SK-N-SH (cell line): ENCODE results near the gene APRT. TPM values are rescaled to one million over a fixed set of nuclear protein-coding genes. Genes with fewer than 3 reads are reported as not detected.

ENCODE experiments used
- CTCF ChIA-PET: fragments of 300-600, 350-600 bp; formaldehyde crosslinking; extraction: SDS; loops from one replicate; lab custom pipeline; 2021; lab: Yijun Ruan, JAX
- POLR2A ChIA-PET: fragments of 350-600 bp; sonication (Branson Sonifier 250); formaldehyde crosslinking; extraction: SDS; loops from one replicate; lab custom pipeline; 2020; ENCODE audit warnings: antibody characterized with exemption, inconsistent platforms; lab: Yijun Ruan, JAX
- DNase-seq: peaks from one replicate; pipeline ENCODE4 v3.0.0; 2012
- H2AFZ ChIP-seq: fragments of 200-600 bp; sonication (generic); 2 replicates; pipeline ENCODE4 v1.8.1; 2016; ENCODE audit warnings: antibody characterized with exemption, mild to moderate bottlenecking, low read depth
- H3F3A ChIP-seq: fragments of 200-600 bp; sonication (generic); replicated peaks from 2 replicates; pipeline ENCODE3; 2016; ENCODE audit warnings: antibody characterized with exemption, mild to moderate bottlenecking; ENCODE audit not compliant: insufficient read depth
- H3K27ac ChIP-seq, 2 experiments: fragments of 200-500 bp in 1 of 2; fragments of 200-600 bp in 1 of 2; sonication (Bioruptor generic) in 1 of 2; sonication (generic), shearing (Covaris generic) in 1 of 2; 2 replicates each; pipeline versions ENCODE4 v1.5.1 to v1.6.1; 2014 to 2016; ENCODE audit warnings: low read depth in 2 of 2, inconsistent platforms in 1 of 2, low read length in 1 of 2, mild to moderate bottlenecking in 1 of 2, mixed read lengths in 1 of 2
- H3K27me3 ChIP-seq: fragments of 200-600 bp; sonication (generic), shearing (Covaris generic); 2 replicates; pipeline ENCODE4 v1.6.1; 2016; ENCODE audit warnings: mixed run types; ENCODE audit not compliant: insufficient read depth
- H3K36me3 ChIP-seq, 2 experiments: fragments of 200-500 bp in 1 of 2; fragments of 200-600 bp in 1 of 2; sonication (Bioruptor generic) in 1 of 2; sonication (generic) in 1 of 2; replicated peaks in 1 of 2; 2 replicates each; pipeline versions ENCODE3 to v1.5.1; 2014 to 2016; ENCODE audit warnings: low read length in 1 of 2, mild to moderate bottlenecking in 1 of 2; ENCODE audit not compliant: insufficient read depth in 2 of 2, control insufficient read depth in 1 of 2
- H3K4me1 ChIP-seq, 2 experiments: fragments of 200-500 bp in 1 of 2; fragments of 200-600 bp in 1 of 2; sonication (Bioruptor generic) in 1 of 2; sonication (generic), shearing (Covaris generic) in 1 of 2; 2 replicates each; pipeline versions ENCODE4 v1.5.1 to v1.6.1; 2014 to 2016; ENCODE audit warnings: low read depth in 1 of 2, low read length in 1 of 2, mixed run types in 1 of 2; ENCODE audit not compliant: insufficient read depth in 2 of 2, control insufficient read depth in 1 of 2
- H3K4me2 ChIP-seq: fragments of 200-600 bp; sonication (generic), shearing (Covaris generic); 2 replicates; pipeline ENCODE4 v1.6.1; 2017; ENCODE audit warnings: mixed run types
- H3K4me3 ChIP-seq, 2 experiments: fragments of 200-500 bp in 1 of 2; fragments of 200-600 bp in 1 of 2; sonication (Bioruptor generic) in 1 of 2; sonication (generic), shearing (Covaris generic) in 1 of 2; 2 replicates each; pipeline versions ENCODE4 v1.5.1 to v1.8.1; 2014 to 2016; ENCODE audit warnings: low read depth in 2 of 2, inconsistent platforms in 1 of 2, low read length in 1 of 2, mild to moderate bottlenecking in 1 of 2, mixed read lengths in 1 of 2, moderate library complexity in 1 of 2
- H3K79me2 ChIP-seq: fragments of 200-600 bp; sonication (generic); 2 replicates; pipeline ENCODE4 v1.8.1; 2017; ENCODE audit warnings: mild to moderate bottlenecking; ENCODE audit not compliant: insufficient read depth
- H3K9ac ChIP-seq: fragments of 200-600 bp; sonication (generic); 2 replicates; pipeline ENCODE4 v1.6.1; 2017; ENCODE audit warnings: mixed run types
- H3K9me2 ChIP-seq: fragments of 200-600 bp; sonication (generic); 2 replicates; pipeline ENCODE4 v1.6.1; 2017; ENCODE audit warnings: mixed run types
- H3K9me3 ChIP-seq: fragments of 200-600 bp; sonication (generic); 2 replicates; pipeline ENCODE4 v1.6.1; 2017; ENCODE audit warnings: mixed run types, mild to moderate bottlenecking, moderate library complexity
- H4K20me1 ChIP-seq: fragments of 200-600 bp; sonication (generic); 2 replicates; pipeline ENCODE4 v1.6.1; 2017; ENCODE audit warnings: mild to moderate bottlenecking, mixed run types; ENCODE audit not compliant: insufficient read depth
- CHD2 ChIP-seq: fragments of 150-350 bp; IDR thresholded peaks from 2 replicates; pipeline ENCODE4 v1.6.1; 2018; ENCODE audit warnings: low read length; ENCODE audit not compliant: partially characterized antibody
- CTCF ChIP-seq: fragments of 200-600 bp; sonication (generic); IDR thresholded peaks from 2 replicates; pipeline ENCODE4 v1.6.1; 2017; ENCODE audit warnings: antibody characterized with exemption, mild to moderate bottlenecking, moderate library complexity
- EP300 ChIP-seq, 2 experiments: IDR thresholded peaks; 2 replicates each; pipeline versions ENCODE4 v1.4.0 to v1.6.1; 2012; ENCODE audit warnings: borderline replicate concordance in 1 of 2, low read depth in 1 of 2, low read length in 1 of 2
- EZH2phosphoT487 ChIP-seq: fragments of 200-600 bp; sonication (generic); IDR thresholded peaks from 2 replicates; pipeline ENCODE4 v1.6.1; 2017; ENCODE audit warnings: low read depth, mixed run types, mild to moderate bottlenecking, antibody characterized with exemption, moderate library complexity, borderline replicate concordance
- FOSL2 ChIP-seq: IDR thresholded peaks from 2 replicates; pipeline ENCODE4 v1.4.0; 2012; ENCODE audit warnings: low read depth, mild to moderate bottlenecking, moderate library complexity, borderline replicate concordance
- JUND ChIP-seq: IDR thresholded peaks from 2 replicates; pipeline ENCODE4 v1.4.0; 2012
- MEF2A ChIP-seq: IDR thresholded peaks from 2 replicates; pipeline ENCODE4 v1.4.0; 2012; ENCODE audit warnings: low read depth, borderline replicate concordance
- MXI1 ChIP-seq: IDR thresholded peaks from 2 replicates; pipeline ENCODE4 v1.6.1; 2012; ENCODE audit warnings: mild to moderate bottlenecking, low read depth, low read length, improper control_type of control experiment
- NFIC ChIP-seq: IDR thresholded peaks from 2 replicates; pipeline ENCODE4 v1.4.0; 2012; ENCODE audit warnings: borderline replicate concordance
- RCOR1 ChIP-seq: fragments of 150-350 bp; IDR thresholded peaks from 2 replicates; pipeline ENCODE4 v1.6.1; 2017; ENCODE audit warnings: antibody characterized with exemption, low read length
- RFX5 ChIP-seq: IDR thresholded peaks from 2 replicates; pipeline ENCODE4 v1.6.1; 2012; ENCODE audit warnings: mild to moderate bottlenecking, improper control_type of control experiment, low read length
- RXRA ChIP-seq: IDR thresholded peaks from 2 replicates; pipeline ENCODE4 v1.4.0; 2012; ENCODE audit warnings: low read depth, mild to moderate bottlenecking, borderline replicate concordance
- SIN3A ChIP-seq: IDR thresholded peaks from 2 replicates; pipeline ENCODE4 v1.6.1; 2012; ENCODE audit warnings: low read depth, mild to moderate bottlenecking, low read length, moderate library complexity, borderline replicate concordance
- SMC3 ChIP-seq: IDR thresholded peaks from 2 replicates; pipeline ENCODE4 v1.6.1; 2012; ENCODE audit warnings: low read depth, low read length, improper control_type of control experiment
- ZBTB33 ChIP-seq: IDR thresholded peaks from 2 replicates; pipeline ENCODE4 v1.4.0; 2012; ENCODE audit warnings: low read depth, borderline replicate concordance
- WGBS: methylation state at CpG from one replicate; pipeline ENCODE4 v1.1.6; 2017; ENCODE audit warnings: low lambda C conversion rate; 5-methylcytosine and 5-hydroxymethylcytosine counted together
- polyA plus RNA-seq, 3 experiments: library from polyadenylated mRNA; depleted of rRNA; stranded (reverse); fragments of >200 nt; gene quantifications; 2 replicates each; pipeline ENCODE4 v1.2.3, GENCODE V29; 2012

Gene APRT
- polyA plus RNA-seq, 1 of the 3 experiments (the other 2 are of a cell fraction) = 192 TPM

GRCh38 chr16:88800277-88800592, 11.5 kb downstream of the APRT start:
- 93% methylated on average over 6 of the region's 6 CpGs for WGBS
- peaks cover 13% of the 10 kb centered on the region for H3F3A ChIP-seq
- H3K27me3 ChIP-seq = no peaks in the 10 kb centered on the region
- DNase-seq = no peak
- peaks cover 0 to 14% of the 10 kb centered on the region in 2 experiments; a peak in 1 of 4 replicates for H3K4me1 ChIP-seq
- no peak overlapping the region for H3K4me3 ChIP-seq
- no peaks in the 10 kb centered on the region for H3K9me3 ChIP-seq
- POLR2A ChIA-PET = no interaction called here
- H3K79me2 ChIP-seq = peaks cover 21% of the 10 kb centered on the region
- no peak overlapping the region for H2AFZ ChIP-seq
- CTCF ChIA-PET = interaction anchor here (0.8 to 2.0 kb wide), 7 partner anchors 12 to 416 kb away, joined by 3 to 7 read pairs (median 3); partner anchors contain the start of gene APRT
- no peak overlapping the region for H3K4me2 ChIP-seq
- no peaks in the 10 kb centered on the region for H3K9me2 ChIP-seq
- H3K27ac ChIP-seq = no peak overlapping the region
- no peaks in the 10 kb centered on the region for H3K36me3 ChIP-seq
- TF ChIP-seq ZBTB33 (no peak), EP300 (IDR thresholded peaks at IDR 0.05; ENCODE audit: borderline replicate concordance in 1 of 2, low read depth in 1 of 2, low read length in 1 of 2) (no peak)
- no peak overlapping the region for H3K9ac ChIP-seq
- H4K20me1 ChIP-seq = no peaks in the 10 kb centered on the region

GRCh38 chr16:88799569-88800276, 12.0 kb downstream of the APRT start:
- TF ChIP-seq EZH2phosphoT487 = no peak
- TF ChIP-seq, all 33 proteins: peak for 0
- H3K27ac ChIP-seq = no peak overlapping the region
- H3F3A ChIP-seq = peaks cover 13% of the 10 kb centered on the region
- 97% methylated on average over 13 of the region's 17 CpGs for WGBS
- ChIA-PET POLR2A (interaction anchor here (0.6 kb wide), 1 partner anchor 54 kb away, joined by 3 read pairs; no protein-coding TSS in a partner anchor), CTCF (interaction anchor here (0.8 to 2.0 kb wide), 8 partner anchors 12 to 416 kb away, joined by 3 to 7 read pairs (median 4); partner anchors contain the start of gene APRT)
- peaks cover 0 to 9% of the 10 kb centered on the region in 2 experiments; a peak in 1 of 4 replicates for H3K4me1 ChIP-seq
- no peak overlapping the region for H3K4me2 ChIP-seq
- H3K4me3 ChIP-seq = no peak overlapping the region
- no peaks in the 10 kb centered on the region for H3K36me3 ChIP-seq
- no peak overlapping the region for H2AFZ ChIP-seq
- no peaks in the 10 kb centered on the region for H3K9me3 ChIP-seq
- peaks cover 16% of the 10 kb centered on the region for H3K79me2 ChIP-seq
- H3K9me2 ChIP-seq = no peaks in the 10 kb centered on the region
- no peaks in the 10 kb centered on the region for H4K20me1 ChIP-seq
- no peak overlapping the region for H3K9ac ChIP-seq
- no peak for DNase-seq
- H3K27me3 ChIP-seq = no peaks in the 10 kb centered on the region

- Histone ChIP-seq H2AFZ (no peak overlapping the region), H3K9me2 (no peaks in the 10 kb centered on the region), H3F3A (peaks cover 13% of the 10 kb centered on the region), H3K4me2 (no peak overlapping the region), H3K36me3 (no peaks in the 10 kb centered on the region), H3K27ac (no peak overlapping the region), H4K20me1 (no peaks in the 10 kb centered on the region), H3K27me3 (no peaks in the 10 kb centered on the region), H3K9ac (no peak overlapping the region), H3K79me2 (peaks cover 9% of the 10 kb centered on the region), H3K4me3 (no peak overlapping the region), H3K4me1 (peaks cover 0 to 2% of the 10 kb centered on the region in 2 experiments; a peak in 1 of 4 replicates), H3K9me3 (no peaks in the 10 kb centered on the region)
- no peak for DNase-seq
- CTCF ChIA-PET = interaction anchor here (0.8 to 2.0 kb wide), 4 partner anchors 13 to 55 kb away, joined by 3 to 7 read pairs (median 4); no protein-coding TSS in a partner anchor
- POLR2A ChIA-PET = no interaction called here
- TF ChIP-seq NFIC (no peak), EP300 (IDR thresholded peaks at IDR 0.05; ENCODE audit: borderline replicate concordance in 1 of 2, low read depth in 1 of 2, low read length in 1 of 2) (no peak), RCOR1 (no peak), RXRA (no peak), SIN3A (no peak), MEF2A (no peak), SMC3 (no peak), FOSL2 (no peak), MXI1 (no peak), CHD2 (no peak), RFX5 (no peak), CTCF (no peak), JUND (no peak)
These were observed 12.8 kb downstream of the APRT start for GRCh38 chr16:88798772-88799455.
